SJSA1 (cell line): Measurements from ENCODE around the gene TCF12. TPM values are rescaled to one million over a fixed set of nuclear protein-coding genes. Genes with fewer than 3 reads are reported as not detected.
"Not testable (repeated sequence)": the region's sequence is repeated elsewhere in the genome, so short reads cannot be mapped to it uniquely, and the experiment has no call there.

Experiments used
- DNase-seq, 2 experiments: peaks; one replicate each; pipeline ENCODE4 v3.0.0-alpha.2; 2015 to 2020; ENCODE audit warnings: low spot score in 2 of 2, low read depth in 1 of 2
- H3K27ac ChIP-seq: fragments of 250-450 bp; sonication (Bioruptor Pico); 2 replicates; pipeline ENCODE4 v1.5.1; 2020; ENCODE audit warnings: mild to moderate bottlenecking, moderate library complexity
- H3K27me3 ChIP-seq: fragments of 250-450 bp; sonication (Bioruptor Pico); replicated peaks from 2 replicates; pipeline ENCODE4 v1.5.1; 2020; ENCODE audit warnings: mild to moderate bottlenecking, moderate library complexity
- H3K36me3 ChIP-seq: fragments of 250-450 bp; sonication (Bioruptor Pico); 2 replicates; pipeline ENCODE4 v1.5.1; 2020; ENCODE audit warnings: mild to moderate bottlenecking
- H3K4me1 ChIP-seq: fragments of 250-450 bp; sonication (Bioruptor Pico); replicated peaks from 2 replicates; pipeline ENCODE4 v1.6.1; 2021; ENCODE audit warnings: mild to moderate bottlenecking
- H3K4me3 ChIP-seq: fragments of 250-450 bp; sonication (Bioruptor Pico); 2 replicates; pipeline ENCODE4 v1.5.1; 2020; ENCODE audit warnings: mild to moderate bottlenecking
- H3K9me3 ChIP-seq: fragments of 250-450 bp; sonication (Bioruptor Pico); replicated peaks from 2 replicates; pipeline ENCODE4 v1.5.1; 2020; ENCODE audit warnings: mild to moderate bottlenecking
- total RNA-seq: library from RNA; depleted of rRNA; stranded (reverse); fragments of >200 nt; shearing (Covaris generic); gene quantifications from 2 replicates; pipeline ENCODE4 v1.2.3, GENCODE V29; 2014

TCF12 gene
- total RNA-seq, 1 experiment from 2014 or later, result 69.5 TPM

DNA sequence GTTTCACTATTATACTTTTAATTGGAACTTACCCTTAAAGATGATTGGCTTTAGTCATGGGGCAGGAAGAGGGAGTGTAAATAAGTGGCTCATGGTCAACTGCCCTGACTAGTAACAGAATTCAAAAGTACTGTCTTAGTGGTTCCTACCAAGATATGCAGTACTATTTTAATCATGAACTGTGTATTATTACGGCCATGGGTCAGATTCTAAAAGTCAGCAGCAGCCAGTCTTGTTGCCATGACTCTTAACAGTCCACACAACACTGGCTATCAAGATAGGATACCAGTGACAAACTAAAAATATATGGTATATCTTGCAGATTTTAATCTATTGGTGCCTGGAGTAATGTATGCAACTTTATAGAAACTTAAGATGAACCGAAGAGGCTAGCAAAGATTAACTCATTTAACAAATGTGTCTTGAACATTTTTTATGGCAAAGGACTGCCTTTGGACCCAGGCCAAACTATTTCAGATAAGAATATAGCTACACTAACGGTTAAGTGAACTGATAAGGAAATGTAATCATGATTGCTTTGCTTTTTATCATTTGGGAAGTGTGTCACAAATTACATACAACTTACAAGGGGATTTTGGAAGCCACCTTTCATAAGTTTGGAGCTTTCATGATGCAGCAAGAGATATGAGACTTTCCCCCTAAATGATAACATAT is 163.7 kb downstream of the TCF12 start:
- no peak overlapping the region for H3K27ac ChIP-seq
- H3K27me3 ChIP-seq, result no peaks in the 10 kb centered on the region
- DNase-seq, result no peak
- H3K36me3 ChIP-seq, result no peaks in the 10 kb centered on the region; the same call in 1 of the 2 replicates
- H3K4me1 ChIP-seq, result 0 out of 2 replicates have a peak, but pooled peaks cover 3% of the 10 kb centered on the region
- H3K4me3 ChIP-seq, result no peak overlapping the region
- H3K9me3 ChIP-seq, result no peaks in the 10 kb centered on the region

DNA sequence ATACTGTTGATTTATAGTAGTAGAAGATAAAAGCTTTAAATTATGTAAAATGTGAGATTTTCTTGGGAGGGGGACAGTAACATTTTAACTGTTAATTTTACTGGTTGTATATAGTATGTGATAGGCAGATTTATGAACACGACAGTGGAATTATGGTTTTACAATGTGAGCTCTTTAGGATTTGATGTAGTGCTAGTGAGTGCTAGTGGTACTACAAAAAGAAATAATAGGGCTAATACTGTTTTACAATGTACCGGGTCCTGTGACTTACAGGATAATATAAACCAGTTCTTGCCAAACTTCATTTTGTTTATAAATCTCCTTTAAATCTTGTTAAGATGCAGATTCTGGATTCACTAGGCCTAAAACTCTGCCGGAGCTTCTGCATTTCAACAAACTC is 165.7 kb downstream of the TCF12 start:
- Histone ChIP-seq H3K4me1 (0 out of 2 replicates have a peak, but pooled peaks cover 3% of the 10 kb centered on the region), H3K27ac (no peak overlapping the region), H3K9me3 (no peaks in the 10 kb centered on the region), H3K4me3 (no peak overlapping the region), H3K27me3 (no peaks in the 10 kb centered on the region), H3K36me3 (no peaks in the 10 kb centered on the region)
- no peak for DNase-seq

DNA sequence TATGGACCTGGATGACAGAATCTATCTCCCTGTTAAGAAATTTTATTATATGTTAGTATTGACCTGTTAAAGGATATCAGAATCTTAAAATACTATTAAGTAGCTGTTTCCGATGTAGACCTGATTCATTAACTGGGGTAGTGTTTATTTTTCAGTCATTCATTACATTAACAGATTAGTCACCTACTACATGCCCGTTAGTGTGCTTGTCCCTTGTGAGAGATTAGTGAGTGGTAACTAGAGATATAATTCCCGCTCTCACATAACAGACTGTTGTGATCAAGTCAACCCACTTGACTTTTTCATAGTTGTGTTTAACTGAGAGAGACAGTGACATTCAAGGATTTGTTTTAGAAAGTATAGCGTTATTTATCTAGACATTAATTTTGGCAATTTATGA is 166.8 kb downstream of the TCF12 start:
- Histone ChIP-seq H3K4me1 (0 out of 2 replicates have a peak, but pooled peaks cover 3% of the 10 kb centered on the region), H3K27me3 (no peaks in the 10 kb centered on the region), H3K27ac (no peak overlapping the region), H3K36me3 (no peaks in the 10 kb centered on the region), H3K4me3 (no peak overlapping the region), H3K9me3 (no peaks in the 10 kb centered on the region)
- no peak for DNase-seq

DNA sequence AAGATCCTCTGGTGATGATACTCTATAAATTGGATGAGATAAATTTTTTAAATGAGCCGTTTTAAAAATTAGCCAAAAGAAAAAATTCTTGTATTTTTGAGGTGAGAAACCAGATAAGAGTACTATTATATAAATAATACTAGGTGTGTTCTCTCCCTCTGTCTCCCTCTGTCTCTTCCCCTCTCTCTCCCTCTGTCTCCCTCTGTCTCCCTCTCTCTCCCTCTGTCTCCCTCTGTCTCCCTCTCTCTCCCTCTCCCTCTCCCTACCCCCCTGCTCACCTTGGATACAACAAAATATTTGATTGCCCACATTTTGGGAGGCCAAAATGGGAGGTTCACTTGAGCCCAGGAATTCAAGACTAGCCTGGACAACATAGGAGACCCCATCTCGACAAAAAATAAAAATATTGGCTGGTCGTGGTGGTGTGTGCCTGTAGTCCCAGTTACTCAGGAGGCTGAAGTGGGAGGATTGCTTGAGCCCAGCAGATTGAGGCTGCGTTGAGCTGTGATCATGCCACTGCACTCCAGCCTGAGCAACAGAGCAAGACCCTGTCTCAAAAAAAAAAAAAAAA is 168.5 kb downstream of the TCF12 start:
- Histone ChIP-seq H3K27me3 (no peaks in the 10 kb centered on the region), H3K27ac (no peak overlapping the region), H3K36me3 (peaks cover 5% of the 10 kb centered on the region; the same call in 1 of the 2 replicates), H3K4me1 (0 out of 2 replicates have a peak, but pooled peaks cover 2% of the 10 kb centered on the region), H3K9me3 (no peaks in the 10 kb centered on the region), H3K4me3 (no peak overlapping the region)
- no peak for DNase-seq

DNA sequence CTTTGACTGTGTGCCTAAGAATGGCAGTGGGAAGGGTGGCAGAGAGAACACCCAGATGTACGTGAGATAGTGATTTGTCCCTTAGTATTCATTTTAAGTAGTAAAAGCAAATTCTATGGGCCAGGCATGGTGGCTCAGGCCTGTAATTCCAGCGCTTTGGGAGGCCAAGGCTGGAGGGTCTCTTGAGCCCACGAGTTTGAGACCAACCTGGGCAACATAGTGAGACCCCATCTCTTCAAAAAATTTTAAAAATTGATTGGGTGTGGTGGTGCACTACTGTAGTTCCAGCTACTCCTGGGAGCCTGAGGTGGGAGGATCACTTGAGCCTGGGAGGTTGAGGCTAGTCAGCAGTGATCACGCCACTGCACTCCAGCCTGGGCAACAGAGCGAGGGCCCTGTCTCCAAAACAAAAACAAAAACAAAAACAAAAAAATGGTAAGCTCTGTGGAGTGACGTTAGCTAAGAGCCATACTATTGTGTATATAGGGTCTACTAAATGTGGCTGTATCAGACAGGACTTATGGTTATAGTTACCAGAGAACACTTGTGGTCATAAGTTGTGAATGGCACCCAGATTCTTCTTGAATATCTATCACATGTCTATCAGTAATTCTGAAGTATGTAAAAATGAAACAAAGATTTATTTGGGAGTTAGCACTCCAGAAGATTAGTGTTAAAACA is 171.5 kb downstream of the TCF12 start:
- peaks cover 22% of the 10 kb centered on the region for H3K36me3 ChIP-seq
- no peak overlapping the region for H3K27ac ChIP-seq
- H3K27me3 ChIP-seq, result no peaks in the 10 kb centered on the region
- no peak for DNase-seq
- no peaks in the 10 kb centered on the region for H3K4me1 ChIP-seq
- no peaks in the 10 kb centered on the region for H3K9me3 ChIP-seq
- H3K4me3 ChIP-seq, result no peak overlapping the region

GRCh38 chr15:57090496-57090859 is 172.0 kb downstream of the TCF12 start:
- Histone ChIP-seq H3K36me3 (peaks cover 25% of the 10 kb centered on the region), H3K27ac (no peak overlapping the region), H3K27me3 (no peaks in the 10 kb centered on the region), H3K4me1 (no peaks in the 10 kb centered on the region), H3K4me3 (no peak overlapping the region), H3K9me3 (no peaks in the 10 kb centered on the region)
- DNase-seq, result no peak

- Histone ChIP-seq H3K4me1 (no peaks in the 10 kb centered on the region), H3K27me3 (no peaks in the 10 kb centered on the region), H3K27ac (no peak overlapping the region), H3K36me3 (peaks cover 28% of the 10 kb centered on the region), H3K9me3 (no peaks in the 10 kb centered on the region), H3K4me3 (no peak overlapping the region)
- DNase-seq, result no peak
Measured at GRCh38 chr15:57091636-57092035, 173.2 kb downstream of the TCF12 start.

DNA sequence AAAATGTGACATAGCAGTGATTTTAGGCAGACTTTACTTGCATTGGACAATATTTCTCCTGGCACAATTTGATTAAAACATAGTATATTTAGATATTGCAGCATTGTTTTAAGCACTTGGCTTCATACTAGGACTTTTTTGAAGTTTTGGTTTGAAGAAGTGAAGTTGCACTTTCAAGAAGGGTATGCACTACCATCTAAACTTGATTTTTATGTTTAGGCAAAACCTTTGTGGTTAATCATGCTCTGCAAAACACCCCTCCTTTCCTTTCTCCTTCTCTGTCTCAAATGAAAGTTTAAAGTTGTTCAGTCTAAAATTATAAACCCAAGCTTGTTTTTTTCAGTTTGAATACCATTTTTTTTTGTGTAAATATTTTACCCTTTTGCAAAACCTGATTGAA is 173.8 kb downstream of the TCF12 start:
- Histone ChIP-seq H3K4me3 (no peak overlapping the region), H3K27me3 (no peaks in the 10 kb centered on the region), H3K36me3 (peaks cover 28% of the 10 kb centered on the region), H3K27ac (no peak overlapping the region), H3K9me3 (no peaks in the 10 kb centered on the region), H3K4me1 (no peaks in the 10 kb centered on the region)
- DNase-seq, result no peak

DNA sequence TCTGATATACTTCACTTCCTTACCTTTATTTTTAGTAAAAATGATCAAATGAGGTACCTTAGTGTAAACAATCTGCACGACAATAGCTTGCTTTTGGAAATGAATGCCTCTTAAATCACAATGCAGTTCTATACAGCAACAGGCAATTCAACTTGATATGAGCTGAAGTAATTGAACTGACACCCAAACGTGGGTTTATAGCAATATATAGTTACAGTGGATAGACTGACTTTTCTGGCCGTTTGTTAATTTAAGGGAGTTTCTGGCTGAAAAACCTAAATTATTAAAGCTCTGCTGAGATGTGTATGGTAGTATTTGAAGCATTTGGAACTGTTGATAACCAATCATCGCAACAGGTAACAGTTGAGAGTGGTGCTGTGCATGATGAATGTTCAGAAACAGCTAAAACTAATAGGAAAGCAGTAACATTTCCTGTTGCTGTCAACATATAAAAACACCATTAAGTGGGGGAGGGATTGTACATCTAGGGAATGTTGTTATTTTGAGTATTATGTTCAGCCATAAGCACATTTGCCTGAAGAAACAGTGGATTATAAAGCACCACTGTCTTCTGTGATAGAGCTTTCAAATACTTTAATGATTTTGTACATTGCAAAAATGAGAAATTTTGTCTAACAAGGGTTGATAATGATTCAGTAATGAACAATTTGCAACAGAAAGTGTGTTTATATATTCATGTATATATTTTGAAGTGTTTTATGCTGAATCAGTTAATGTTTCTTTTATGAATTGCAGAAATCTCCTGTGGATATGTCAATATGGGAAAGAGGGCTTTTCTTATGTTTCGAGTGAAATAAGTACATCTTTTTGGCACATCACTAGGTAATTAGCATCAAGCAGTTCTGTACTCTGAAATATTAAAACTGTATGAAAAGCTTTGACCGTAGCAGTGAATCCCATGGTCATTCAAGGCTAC is 176.1 kb downstream of the TCF12 start:
- Histone ChIP-seq H3K27ac (no peak overlapping the region), H3K4me3 (no peak overlapping the region), H3K9me3 (no peaks in the 10 kb centered on the region), H3K27me3 (no peaks in the 10 kb centered on the region), H3K4me1 (no peaks in the 10 kb centered on the region), H3K36me3 (peaks cover 28% of the 10 kb centered on the region)
- DNase-seq, result no peak

DNA sequence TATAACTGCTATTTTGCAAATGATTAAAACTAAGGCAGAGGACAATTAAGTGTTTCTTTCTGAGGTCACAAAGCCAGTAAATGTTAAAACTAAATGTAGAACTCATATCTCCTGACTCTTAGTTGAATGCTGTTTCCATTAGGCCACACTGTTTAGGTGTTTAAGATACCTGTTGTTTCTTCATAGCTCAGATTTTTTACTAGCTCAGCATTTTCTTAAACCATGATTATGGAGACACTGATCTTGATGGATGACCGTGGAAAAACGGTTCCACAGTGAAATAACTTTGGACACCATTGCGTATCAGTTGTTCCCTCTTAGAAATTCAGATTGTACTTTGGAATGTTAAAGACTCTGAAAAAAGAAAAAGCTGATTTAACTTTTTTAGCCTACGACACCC is 177.5 kb downstream of the TCF12 start:
- no peaks in the 10 kb centered on the region for H3K27me3 ChIP-seq
- no peak overlapping the region for H3K4me3 ChIP-seq
- H3K4me1 ChIP-seq, result no peaks in the 10 kb centered on the region
- H3K27ac ChIP-seq, result no peak overlapping the region
- H3K9me3 ChIP-seq, result no peaks in the 10 kb centered on the region
- no peak for DNase-seq
- H3K36me3 ChIP-seq, result peaks cover 28% of the 10 kb centered on the region

- DNase-seq, result no peak
- no peaks in the 10 kb centered on the region for H3K9me3 ChIP-seq
- no peaks in the 10 kb centered on the region for H3K27me3 ChIP-seq
- no peaks in the 10 kb centered on the region for H3K4me1 ChIP-seq
- H3K4me3 ChIP-seq, result no peak overlapping the region
- peaks cover 22% of the 10 kb centered on the region for H3K36me3 ChIP-seq
- no peak overlapping the region for H3K27ac ChIP-seq
Measured at GRCh38 chr15:57097246-57097645, 178.8 kb downstream of the TCF12 start.

GRCh38 chr15:57097919-57098543 is 179.6 kb downstream of the TCF12 start:
- DNase-seq, H3K9me3 ChIP-seq, H3K27ac ChIP-seq, H3K4me1 ChIP-seq, H3K4me3 ChIP-seq, H3K27me3 ChIP-seq: not testable (repeated sequence)
- peaks cover 18% of the 10 kb centered on the region for H3K36me3 ChIP-seq

DNA sequence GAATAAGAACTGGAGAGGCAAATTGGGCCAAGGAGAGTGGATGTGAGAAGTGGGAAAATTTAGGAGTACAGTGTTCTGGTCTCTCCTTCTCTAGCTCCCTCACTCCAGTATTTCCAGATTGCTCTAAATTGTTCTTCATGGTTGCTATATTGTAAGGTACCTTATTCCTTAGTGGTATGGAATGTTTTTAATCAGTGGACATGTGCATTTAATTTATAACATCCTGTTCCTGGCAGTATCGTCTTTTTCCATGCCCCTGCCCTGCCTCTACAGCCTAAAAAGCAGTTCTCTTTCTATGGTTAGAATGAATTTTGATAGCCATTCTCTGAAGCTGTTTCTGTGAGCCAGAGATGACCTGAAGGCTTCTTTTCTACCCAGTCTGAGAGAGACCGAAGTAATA is 180.5 kb downstream of the TCF12 start:
- Histone ChIP-seq H3K27ac (no peak overlapping the region), H3K27me3 (no peaks in the 10 kb centered on the region), H3K4me3 (no peak overlapping the region), H3K9me3 (no peaks in the 10 kb centered on the region), H3K36me3 (peaks cover 13% of the 10 kb centered on the region), H3K4me1 (no peaks in the 10 kb centered on the region)
- no peak for DNase-seq
